Mammary epithelial cell (primary cell): ENCODE data around the gene MAP2K3.

Experiments
- CTCF ChIP-seq, 2 donors: IDR thresholded peaks in 1 of 2; conservative IDR thresholded peaks in 1 of 2; 2 replicates each; pipeline ENCODE4 v1.5.1; 2011 to 2012; ENCODE audit warnings: inconsistent platforms in 2 of 2, low read length in 2 of 2, mild to moderate bottlenecking in 2 of 2, control low read depth in 1 of 2, low read depth in 1 of 2; ENCODE audit not compliant: insufficient read depth in 1 of 2; ENCODE audit errors: extremely low read depth in 1 of 2
- EZH2 ChIP-seq: IDR thresholded peaks from 2 replicates; pipeline ENCODE4 v1.6.1; 2012; ENCODE audit warnings: low read length, inconsistent platforms, borderline replicate concordance

DNA sequence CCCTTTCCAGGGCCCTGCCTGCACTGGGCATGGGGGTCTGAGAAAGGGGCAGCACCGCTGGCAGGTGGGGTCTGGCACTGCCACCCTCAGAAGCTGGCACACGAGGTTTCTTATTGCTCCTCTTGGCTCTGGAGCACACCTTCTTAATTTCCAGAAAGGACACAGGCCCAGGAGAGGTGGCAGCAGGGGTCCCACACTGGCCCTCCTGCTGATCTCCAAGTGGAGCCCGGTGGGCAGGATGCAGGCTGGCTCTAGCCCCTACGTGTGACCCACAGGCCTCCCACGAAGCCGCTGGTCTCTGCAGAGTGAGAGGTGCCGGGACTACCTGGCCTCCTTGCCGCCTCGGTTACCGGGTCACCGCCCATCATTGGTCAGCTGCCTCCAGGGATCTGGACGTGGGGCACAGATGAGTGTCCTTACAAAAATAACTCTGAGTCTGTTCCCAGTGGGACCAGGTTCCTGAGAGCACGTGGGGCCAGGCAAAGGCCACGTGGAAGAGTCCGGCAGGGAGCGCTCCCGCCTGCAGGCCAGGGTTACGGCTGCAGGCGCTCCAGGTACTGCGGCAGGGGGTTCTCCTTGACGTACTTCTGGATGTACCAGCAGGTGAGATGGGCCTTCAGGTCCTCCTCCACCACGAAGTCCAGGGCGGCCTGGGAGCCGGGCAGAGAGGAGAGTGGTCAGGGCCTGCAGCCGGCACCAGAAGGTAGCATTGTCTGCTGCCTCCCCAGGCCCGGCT lies 41.6 kb upstream of the MAP2K3 start:
- TF ChIP-seq CTCF (conservative IDR thresholded peaks at IDR 0.05 in 1 of 2, IDR thresholded peaks at IDR 0.05 in 1 of 2; ENCODE audit: extremely low read depth in 1 of 2, insufficient read depth in 1 of 2, low read depth in 1 of 2, low read length in 2 of 2) (no peak), EZH2 (no peak)
